HG02870 (cell line): Measurements from ENCODE around the gene ARMC2.
"Not testable (repeated sequence)": the region's sequence is repeated elsewhere in the genome, so short reads cannot be mapped to it uniquely, and the experiment has no call there.

Experiments used
- ATAC-seq: cut with Tn5 transposase; IDR thresholded peaks from one replicate; pipeline ENCODE4 v1.9.1; 2021; ENCODE audit warnings: mild to moderate bottlenecking, moderate library complexity; ENCODE audit not compliant: unreplicated experiment

Gene ARMC2

GRCh38 chr6:108848116-108848868, at the start of gene ARMC2:
Gene ARMC2 (plus strand): TSS chr6:108848422. CDS start chr6:108854268, 5,846 bp downstream.
- peak; percentile 93 for ATAC-seq

GRCh38 chr6:108798670-108799353, 49.4 kb upstream of the ARMC2 start:
- no peak for ATAC-seq

- ATAC-seq = no peak
These were observed 48.9 kb upstream of the ARMC2 start for GRCh38 chr6:108799354-108799717.

GRCh38 chr6:108799791-108800190, 48.4 kb upstream of the ARMC2 start:
- no peak for ATAC-seq

- ATAC-seq = no peak
These were observed 47.8 kb upstream of the ARMC2 start for GRCh38 chr6:108800427-108800864.

- no peak for ATAC-seq
These were observed 46.9 kb upstream of the ARMC2 start for GRCh38 chr6:108801366-108801765.

- ATAC-seq = no peak
These were observed 44.2 kb upstream of the ARMC2 start for GRCh38 chr6:108803982-108804490.

- ATAC-seq = no peak
These were observed 43.3 kb upstream of the ARMC2 start for GRCh38 chr6:108804956-108805355.

GRCh38 chr6:108805611-108806167, 42.5 kb upstream of the ARMC2 start:
- ATAC-seq = peak; percentile 90

- no peak for ATAC-seq
These were observed 42.1 kb upstream of the ARMC2 start for GRCh38 chr6:108806171-108806570.

- ATAC-seq = no peak
These were observed 41.6 kb upstream of the ARMC2 start for GRCh38 chr6:108806665-108807064.

- ATAC-seq = no peak
These were observed 40.3 kb upstream of the ARMC2 start for GRCh38 chr6:108807928-108808327.

- no peak for ATAC-seq
These were observed 39.0 kb upstream of the ARMC2 start for GRCh38 chr6:108809211-108809610.

GRCh38 chr6:108810057-108810643, 38.1 kb upstream of the ARMC2 start:
- no peak for ATAC-seq

- ATAC-seq = no peak
These were observed 36.7 kb upstream of the ARMC2 start for GRCh38 chr6:108811490-108811889.

- not testable (repeated sequence) for ATAC-seq
These were observed 35.0 kb upstream of the ARMC2 start for GRCh38 chr6:108813218-108813617.

- ATAC-seq = not testable (repeated sequence)
These were observed 30.9 kb upstream of the ARMC2 start for GRCh38 chr6:108817276-108817675.

GRCh38 chr6:108820006-108820405, 28.2 kb upstream of the ARMC2 start:
- ATAC-seq = no peak

- ATAC-seq = no peak
These were observed 25.8 kb upstream of the ARMC2 start for GRCh38 chr6:108822401-108822800.

GRCh38 chr6:108825326-108825725, 22.9 kb upstream of the ARMC2 start:
- no peak for ATAC-seq

GRCh38 chr6:108831104-108831503, 17.1 kb upstream of the ARMC2 start:
- ATAC-seq = no peak
